Mucosa of rectum (tissue), 2 donors: ENCODE measurements around the gene LONRF3.

Experiments used
- H3K27ac ChIP-seq, 2 donors: one replicate each; pipeline ENCODE4 v1.7.0; 2013; ENCODE audit warnings: inconsistent platforms in 2 of 2, low read depth in 2 of 2, low read length in 2 of 2
- H3K27me3 ChIP-seq, 2 donors: one replicate each; pipeline ENCODE4 v1.7.0; 2013; ENCODE audit warnings: low read length in 2 of 2; ENCODE audit not compliant: control insufficient read depth in 2 of 2, insufficient read depth in 2 of 2
- H3K36me3 ChIP-seq, 2 donors: one replicate each; pipeline ENCODE4 v1.7.0; 2013; ENCODE audit warnings: low read length in 2 of 2; ENCODE audit not compliant: control insufficient read depth in 2 of 2, insufficient read depth in 2 of 2
- H3K4me1 ChIP-seq, 2 donors: one replicate each; pipeline ENCODE4 v1.7.0; 2013; ENCODE audit warnings: low read length in 2 of 2, mild to moderate bottlenecking in 1 of 2; ENCODE audit not compliant: control insufficient read depth in 2 of 2, insufficient read depth in 2 of 2
- H3K4me3 ChIP-seq, 2 donors: one replicate each; pipeline ENCODE4 v1.7.0; 2013; ENCODE audit warnings: low read length in 2 of 2
- H3K9ac ChIP-seq, 2 donors: one replicate each; pipeline ENCODE4 v1.7.0; 2013; ENCODE audit warnings: low read length in 2 of 2, low read depth in 1 of 2, mild to moderate bottlenecking in 1 of 2
- H3K9me3 ChIP-seq, 2 donors: one replicate each; pipeline ENCODE4 v1.7.0; 2013; ENCODE audit warnings: low read length in 2 of 2; ENCODE audit not compliant: control insufficient read depth in 2 of 2
- donor health status: healthy.
- donor health status: Normal muscosa, but diverticular disease.

Gene LONRF3

DNA sequence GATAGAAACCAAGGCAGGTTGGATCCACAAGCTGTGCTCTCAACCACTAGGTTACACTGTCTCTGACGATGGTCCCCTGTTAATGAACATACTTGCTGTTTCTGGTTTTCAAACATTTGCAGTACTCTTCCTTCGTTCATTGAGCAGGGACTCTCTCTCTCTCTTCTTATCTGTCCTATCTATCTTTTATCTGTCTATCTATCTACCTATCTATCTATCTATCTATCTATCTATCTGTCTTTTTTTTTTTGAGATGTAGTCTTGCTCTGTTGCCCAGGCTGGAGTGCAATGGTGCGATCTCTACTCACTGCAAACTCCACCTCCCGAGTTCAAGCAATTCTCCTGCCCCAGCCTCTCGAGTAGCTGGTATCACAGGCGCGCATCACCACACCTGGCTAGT, 89.0 kb downstream of the LONRF3 start:
- H3K9me3 ChIP-seq, result no peaks in the 10 kb centered on the region
- no peak overlapping the region for H3K27ac ChIP-seq
- no peak overlapping the region for H3K9ac ChIP-seq
- peaks cover 0 to 2% of the 10 kb centered on the region in 2 donors for H3K27me3 ChIP-seq
- H3K36me3 ChIP-seq, result no peaks in the 10 kb centered on the region
- no peaks in the 10 kb centered on the region for H3K4me1 ChIP-seq
- no peak overlapping the region for H3K4me3 ChIP-seq

DNA sequence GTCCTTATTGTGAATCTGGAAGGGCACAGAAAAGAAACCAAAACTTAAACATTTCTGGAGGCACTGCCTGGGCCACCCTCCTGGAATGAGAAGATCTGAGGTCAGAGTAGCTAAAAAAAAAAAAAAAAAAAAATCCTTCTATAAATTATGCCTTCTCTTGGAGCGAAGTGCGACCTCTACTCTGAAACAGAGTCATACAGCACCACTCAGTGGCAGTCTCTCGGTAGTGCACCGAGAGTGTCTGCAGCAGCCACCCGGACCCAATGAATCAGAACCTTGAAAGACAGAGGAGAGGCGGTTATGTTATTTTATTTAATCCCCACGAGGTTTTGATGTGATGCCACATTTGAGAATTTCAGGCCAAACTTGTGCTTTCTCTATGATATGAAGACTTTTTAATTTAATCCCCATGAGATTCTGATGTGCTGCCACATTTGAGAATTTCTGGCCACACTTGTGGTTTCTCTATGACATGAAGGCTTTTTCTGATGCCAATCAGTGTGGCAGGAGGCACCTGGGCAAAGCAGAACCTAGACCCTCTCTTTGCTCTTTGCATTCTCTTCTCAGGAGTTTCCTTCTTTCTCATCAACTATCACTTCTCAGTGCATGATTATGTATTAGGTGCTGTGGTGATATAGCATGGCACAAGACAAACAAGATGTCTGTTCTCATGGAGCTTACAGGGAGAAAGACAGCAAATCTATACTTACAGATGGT, 92.8 kb downstream of the LONRF3 start:
- Histone ChIP-seq H3K4me3 (no peak overlapping the region), H3K4me1 (no peaks in the 10 kb centered on the region), H3K9me3 (no peaks in the 10 kb centered on the region), H3K9ac (no peak overlapping the region), H3K27ac (no peak overlapping the region), H3K27me3 (peaks cover 3 to 9% of the 10 kb centered on the region in 2 donors), H3K36me3 (no peaks in the 10 kb centered on the region)
